DND-41 (cell line): ENCODE data around the gene SIGLEC1.

Experiments used
- ATAC-seq: fragments of 200-7000 bp; cut with Tn5 transposase; 3 replicates; pipeline ENCODE4 v1.9.1; 2021; ENCODE audit warnings: low read depth; ENCODE audit not compliant: insufficient read depth
- DNase-seq: peaks from one replicate; pipeline ENCODE4 v3.0.0-alpha.2; 2020
- H2AFZ ChIP-seq: 2 replicates; pipeline ENCODE4 v1.6.0; 2012; ENCODE audit warnings: low read depth, low read length
- H3K27ac ChIP-seq: 2 replicates; pipeline ENCODE4 v1.5.1; 2012; ENCODE audit warnings: low read length, inconsistent platforms
- H3K27me3 ChIP-seq: fragments of 200-600 bp; sonication (generic); 2 replicates; pipeline ENCODE4 v1.6.0; 2012; ENCODE audit warnings: low read length, mild to moderate bottlenecking, inconsistent platforms; ENCODE audit not compliant: insufficient read depth, poor library complexity
- H3K36me3 ChIP-seq: 2 replicates; pipeline ENCODE4 v1.5.1; 2012; ENCODE audit warnings: low read length, inconsistent platforms; ENCODE audit not compliant: insufficient read depth
- H3K4me1 ChIP-seq: 2 replicates; pipeline ENCODE4 v1.5.1; 2012; ENCODE audit warnings: mild to moderate bottlenecking, low read length; ENCODE audit not compliant: insufficient read depth
- H3K4me2 ChIP-seq: 2 replicates; pipeline ENCODE4 v1.6.0; 2012; ENCODE audit warnings: mild to moderate bottlenecking, moderate library complexity, low read length, inconsistent platforms; ENCODE audit not compliant: insufficient read depth
- H3K4me3 ChIP-seq, 2 experiments: fragments of 200-600 bp in 1 of 2; shearing (Covaris generic) in 1 of 2; 2 replicates each; pipeline ENCODE4 v1.5.1; 2012 to 2016; ENCODE audit warnings: inconsistent platforms in 2 of 2, low read length in 2 of 2, mild to moderate bottlenecking in 2 of 2, low read depth in 1 of 2, moderate library complexity in 1 of 2
- H3K79me2 ChIP-seq: 2 replicates; pipeline ENCODE4 v1.6.0; 2012; ENCODE audit warnings: low read length, inconsistent platforms; ENCODE audit not compliant: insufficient read depth
- H3K9ac ChIP-seq: 2 replicates; pipeline ENCODE4 v1.6.0; 2012; ENCODE audit warnings: low read depth, mild to moderate bottlenecking, inconsistent platforms, low read length, moderate library complexity
- H3K9me3 ChIP-seq: 2 replicates; pipeline ENCODE4 v1.5.1; 2012; ENCODE audit warnings: low read length, moderate library complexity, mild to moderate bottlenecking, inconsistent platforms; ENCODE audit not compliant: insufficient read depth, severe bottlenecking
- H4K20me1 ChIP-seq: 2 replicates; pipeline ENCODE4 v1.6.0; 2012; ENCODE audit warnings: low read length; ENCODE audit not compliant: insufficient read depth
- EZH2 ChIP-seq: IDR thresholded peaks from 3 replicates; pipeline ENCODE4 v1.6.1; 2012; ENCODE audit warnings: borderline replicate concordance, low read depth, mild to moderate bottlenecking, moderate library complexity, low read length, inconsistent platforms; ENCODE audit not compliant: severe bottlenecking
- TF ChIP-seq, protein P1 (sequence below): IDR thresholded peaks from 2 replicates; pipeline ENCODE4 v1.5.1; 2012; ENCODE audit warnings: borderline replicate concordance, low read length, moderate library complexity, mild to moderate bottlenecking; ENCODE audit not compliant: poor library complexity, severe bottlenecking; ENCODE audit errors: extremely low read depth

The SIGLEC1 gene

DNA sequence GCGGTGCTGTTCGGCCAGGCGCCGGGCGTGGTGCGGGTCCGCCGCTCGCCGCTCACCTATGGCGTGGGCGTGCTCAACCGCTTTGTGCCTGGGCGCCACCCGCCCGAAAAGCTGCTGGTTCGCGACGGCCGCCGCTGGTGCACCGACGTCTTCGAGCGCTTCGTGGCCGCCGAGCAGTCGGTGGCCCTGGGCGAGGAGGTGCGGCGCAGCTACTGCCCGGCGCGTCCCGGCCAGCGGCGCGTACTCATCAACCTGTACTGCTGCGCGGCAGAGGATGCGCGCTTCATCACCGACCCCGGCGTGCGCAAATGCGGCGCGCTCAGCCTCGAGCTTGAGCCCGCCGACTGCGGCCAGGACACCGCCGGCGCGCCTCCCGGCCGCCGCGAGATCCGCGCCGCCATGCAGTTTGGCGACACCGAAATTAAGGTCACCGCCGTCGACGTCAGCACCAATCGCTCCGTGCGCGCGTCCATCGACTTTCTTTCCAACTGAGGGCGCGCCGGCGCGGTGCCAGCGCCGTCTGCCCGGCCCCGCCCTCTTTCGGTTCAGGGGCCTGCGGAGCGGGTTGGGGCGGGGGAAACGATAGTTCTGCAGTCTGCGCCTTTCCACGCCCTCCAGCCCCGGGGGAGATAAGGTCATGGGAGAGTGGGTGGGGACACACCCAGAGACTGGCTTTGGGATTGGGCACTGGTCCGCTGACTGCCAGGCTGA, 39.4 kb upstream of the SIGLEC1 start:
- Histone ChIP-seq H2AFZ (no peak overlapping the region), H3K27ac (no peak overlapping the region)
- no peak for DNase-seq

DNA sequence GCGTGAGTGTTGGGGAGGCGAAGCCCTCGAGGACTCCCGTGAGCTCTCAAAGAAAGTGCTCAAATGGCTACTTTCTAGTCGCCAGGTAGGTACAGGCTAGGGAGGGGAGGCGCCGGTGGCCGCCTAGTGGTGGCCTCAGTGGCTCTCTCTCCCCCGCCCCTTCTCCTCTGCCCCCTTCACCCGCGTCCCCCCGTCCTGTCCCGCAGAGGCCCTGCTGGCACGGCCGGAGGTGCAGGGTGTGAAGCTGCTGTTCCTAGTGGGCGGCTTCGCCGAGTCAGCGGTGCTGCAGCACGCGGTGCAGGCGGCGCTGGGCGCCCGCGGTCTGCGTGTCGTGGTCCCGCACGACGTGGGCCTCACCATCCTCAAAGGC, 38.9 kb upstream of the SIGLEC1 start:
- Histone ChIP-seq H3K27ac (no peak overlapping the region), H3K36me3 (peaks cover 25% of the 10 kb centered on the region), H2AFZ (no peak overlapping the region), H3K27me3 (no peaks in the 10 kb centered on the region), H3K9me3 (no peaks in the 10 kb centered on the region), H3K4me2 (no peak overlapping the region), H3K9ac (no peak overlapping the region), H3K4me3 (no peak overlapping the region), H3K4me1 (no peaks in the 10 kb centered on the region), H3K79me2 (no peaks in the 10 kb centered on the region), H4K20me1 (peaks cover 6% of the 10 kb centered on the region; the same call in 1 of the 2 replicates)
- no peak for DNase-seq
- no peak for TF ChIP-seq EZH2
- TF ChIP-seq, protein P1, sequence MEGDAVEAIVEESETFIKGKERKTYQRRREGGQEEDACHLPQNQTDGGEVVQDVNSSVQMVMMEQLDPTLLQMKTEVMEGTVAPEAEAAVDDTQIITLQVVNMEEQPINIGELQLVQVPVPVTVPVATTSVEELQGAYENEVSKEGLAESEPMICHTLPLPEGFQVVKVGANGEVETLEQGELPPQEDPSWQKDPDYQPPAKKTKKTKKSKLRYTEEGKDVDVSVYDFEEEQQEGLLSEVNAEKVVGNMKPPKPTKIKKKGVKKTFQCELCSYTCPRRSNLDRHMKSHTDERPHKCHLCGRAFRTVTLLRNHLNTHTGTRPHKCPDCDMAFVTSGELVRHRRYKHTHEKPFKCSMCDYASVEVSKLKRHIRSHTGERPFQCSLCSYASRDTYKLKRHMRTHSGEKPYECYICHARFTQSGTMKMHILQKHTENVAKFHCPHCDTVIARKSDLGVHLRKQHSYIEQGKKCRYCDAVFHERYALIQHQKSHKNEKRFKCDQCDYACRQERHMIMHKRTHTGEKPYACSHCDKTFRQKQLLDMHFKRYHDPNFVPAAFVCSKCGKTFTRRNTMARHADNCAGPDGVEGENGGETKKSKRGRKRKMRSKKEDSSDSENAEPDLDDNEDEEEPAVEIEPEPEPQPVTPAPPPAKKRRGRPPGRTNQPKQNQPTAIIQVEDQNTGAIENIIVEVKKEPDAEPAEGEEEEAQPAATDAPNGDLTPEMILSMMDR: no peak
- ATAC-seq: no peak

More for the DNA sequence above, 39.4 kb upstream of the SIGLEC1 start:
- ATAC-seq: no peak
- Histone ChIP-seq H4K20me1 (peaks cover 6% of the 10 kb centered on the region; the same call in 1 of the 2 replicates), H3K4me1 (no peaks in the 10 kb centered on the region), H3K27me3 (no peaks in the 10 kb centered on the region), H3K4me2 (no peak overlapping the region), H3K36me3 (peaks cover 30% of the 10 kb centered on the region), H3K9me3 (no peaks in the 10 kb centered on the region), H3K79me2 (no peaks in the 10 kb centered on the region), H3K9ac (no peak overlapping the region), H3K4me3 (no peak overlapping the region)
- no peak for TF ChIP-seq EZH2
- TF ChIP-seq, protein P1: no peak

DNA sequence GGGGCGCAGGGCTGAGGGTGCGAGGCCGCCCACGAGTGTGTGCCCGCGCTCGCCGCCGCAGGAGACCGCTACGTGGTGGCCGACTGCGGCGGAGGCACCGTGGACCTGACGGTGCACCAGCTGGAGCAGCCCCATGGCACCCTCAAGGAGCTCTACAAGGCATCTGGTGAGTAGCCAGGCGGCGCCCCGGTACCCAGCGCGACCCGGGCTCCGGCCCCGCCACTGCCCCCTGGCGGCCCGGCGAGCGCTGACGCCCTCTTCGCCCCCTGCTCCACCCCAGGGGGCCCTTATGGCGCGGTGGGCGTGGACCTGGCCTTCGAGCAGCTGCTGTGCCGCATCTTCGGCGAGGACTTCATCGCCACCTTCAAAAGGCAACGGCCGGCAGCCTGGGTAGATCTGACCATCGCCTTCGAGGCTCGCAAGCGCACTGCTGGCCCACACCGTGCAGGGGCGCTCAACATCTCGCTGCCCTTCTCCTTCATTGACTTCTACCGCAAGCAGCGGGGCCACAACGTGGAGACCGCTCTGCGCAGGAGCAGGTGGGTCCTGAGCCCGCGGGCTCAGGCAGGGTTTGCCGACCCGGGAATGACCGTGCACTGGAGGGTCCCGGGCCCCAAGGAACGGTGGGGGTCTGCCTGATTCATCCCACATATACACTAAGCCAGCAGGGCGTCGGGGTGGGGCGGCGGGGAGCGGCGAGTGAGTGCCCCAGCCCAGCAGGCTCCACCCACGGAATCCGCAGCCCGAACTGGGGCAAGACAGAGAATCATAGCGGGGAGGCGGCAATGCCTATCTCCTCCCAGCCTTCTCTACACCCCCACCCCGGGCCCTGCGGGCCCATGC, 37.5 kb upstream of the SIGLEC1 start:
- no peak overlapping the region for H3K4me3 ChIP-seq
- no peak for DNase-seq
- H3K27ac ChIP-seq: no peak overlapping the region
- H3K4me1 ChIP-seq: no peaks in the 10 kb centered on the region
- no peak overlapping the region for H3K9ac ChIP-seq
- TF ChIP-seq, protein P1: peak; percentile 8
- TF ChIP-seq EZH2: no peak
- H3K9me3 ChIP-seq: no peaks in the 10 kb centered on the region
- no peak overlapping the region for H2AFZ ChIP-seq
- peaks cover 14% of the 10 kb centered on the region for H3K36me3 ChIP-seq
- H3K79me2 ChIP-seq: no peaks in the 10 kb centered on the region
- peaks cover 6% of the 10 kb centered on the region; the same call in 1 of the 2 replicates for H4K20me1 ChIP-seq
- no peaks in the 10 kb centered on the region for H3K27me3 ChIP-seq
- no peak for ATAC-seq
- no peak overlapping the region for H3K4me2 ChIP-seq
